Endothelial cell (in vitro differentiated cells): ENCODE measurements around the gene FN1. TPM values are rescaled to one million over a fixed set of nuclear protein-coding genes. Genes with fewer than 3 reads are reported as not detected.
A peak's percentile ranks its signal among the peaks of the same experiment; 100 is the strongest.

ENCODE experiments used
- DNase-seq: peaks from one replicate; pipeline ENCODE4 v3.0.0; 2021; ENCODE audit warnings: low spot score
- H3K27ac Mint-ChIP-seq: one replicate; pipeline ENCODE4 v1.8.0; 2021; ENCODE audit warnings: mixed read lengths, inconsistent platforms; ENCODE audit not compliant: unreplicated experiment
- H3K27me3 Mint-ChIP-seq: one replicate; pipeline ENCODE4 v1.8.0; 2021; ENCODE audit warnings: mild to moderate bottlenecking, moderate library complexity, mixed read lengths, inconsistent platforms; ENCODE audit not compliant: unreplicated experiment
- H3K36me3 Mint-ChIP-seq: one replicate; pipeline ENCODE4 v1.8.0; 2021; ENCODE audit warnings: mild to moderate bottlenecking, low read depth, mixed read lengths, inconsistent platforms; ENCODE audit not compliant: unreplicated experiment
- H3K4me1 Mint-ChIP-seq: one replicate; pipeline ENCODE4 v1.8.0; 2021; ENCODE audit warnings: mild to moderate bottlenecking, mixed read lengths, inconsistent platforms; ENCODE audit not compliant: unreplicated experiment
- H3K4me3 Mint-ChIP-seq: one replicate; pipeline ENCODE4 v1.8.0; 2021; ENCODE audit warnings: mild to moderate bottlenecking, mixed read lengths, inconsistent platforms; ENCODE audit not compliant: unreplicated experiment
- H3K9me3 Mint-ChIP-seq: one replicate; pipeline ENCODE4 v1.8.0; 2021; ENCODE audit warnings: mixed read lengths, inconsistent platforms; ENCODE audit not compliant: unreplicated experiment
- CTCF ChIP-seq: fragments of 200-600 bp; sonication (generic); IDR thresholded peaks from one replicate; pipeline ENCODE4 v1.5.0; 2021; ENCODE audit warnings: antibody characterized with exemption; ENCODE audit not compliant: unreplicated experiment
- total RNA-seq: library from RNA; stranded (reverse); fragmentation: NEBNext Ultra II Directional; extraction: Animal tissue kit (Norgen Biotek cat#: 25700); gene quantifications from one replicate; pipeline ENCODE4 v1.2.1, GENCODE V29; 2021; ENCODE audit not compliant: unreplicated experiment

The FN1 gene
- total RNA-seq, 1 donor from 2014 or later: 1,159 TPM

GRCh38 chr2:215442401-215442787, 6.5 kb upstream of the FN1 start:
- no peak for DNase-seq
- H3K36me3 Mint-ChIP-seq: no peaks in the 10 kb centered on the region
- H3K4me3 Mint-ChIP-seq: no peak overlapping the region
- no peaks in the 10 kb centered on the region for H3K9me3 Mint-ChIP-seq
- no peaks in the 10 kb centered on the region for H3K27me3 Mint-ChIP-seq
- peaks cover 16% of the 10 kb centered on the region for H3K4me1 Mint-ChIP-seq
- TF ChIP-seq CTCF: no peak
- H3K27ac Mint-ChIP-seq: no peak overlapping the region

GRCh38 chr2:215441560-215442400, 5.9 kb upstream of the FN1 start:
- Mint-ChIP-seq H3K27me3 (no peaks in the 10 kb centered on the region), H3K36me3 (no peaks in the 10 kb centered on the region), H3K4me1 (peaks cover 20% of the 10 kb centered on the region), H3K4me3 (no peak overlapping the region), H3K27ac (no peak overlapping the region), H3K9me3 (no peaks in the 10 kb centered on the region)
- no peak for DNase-seq
- no peak for TF ChIP-seq CTCF

GRCh38 chr2:215439980-215440512, 4.2 kb upstream of the FN1 start:
- Mint-ChIP-seq H3K27ac (no peak overlapping the region), H3K4me3 (no peak overlapping the region), H3K27me3 (peaks cover 9% of the 10 kb centered on the region), H3K9me3 (no peaks in the 10 kb centered on the region), H3K4me1 (peaks cover 24% of the 10 kb centered on the region), H3K36me3 (peaks cover 4% of the 10 kb centered on the region)
- TF ChIP-seq CTCF: no peak
- no peak for DNase-seq

- TF ChIP-seq CTCF: no peak
- Mint-ChIP-seq H3K4me3 (no peak overlapping the region), H3K36me3 (peaks cover 9% of the 10 kb centered on the region), H3K27me3 (peaks cover 9% of the 10 kb centered on the region), H3K9me3 (no peaks in the 10 kb centered on the region), H3K4me1 (peaks cover 30% of the 10 kb centered on the region), H3K27ac (no peak overlapping the region)
- DNase-seq: no peak
These were observed 3.5 kb upstream of the FN1 start for GRCh38 chr2:215439404-215439803.

GRCh38 chr2:215437614-215438013, 1.7 kb upstream of the FN1 start:
- no peak for TF ChIP-seq CTCF
- DNase-seq: no peak
- peak overlapping the region; percentile 98 for H3K27ac Mint-ChIP-seq
- peaks cover 18% of the 10 kb centered on the region for H3K36me3 Mint-ChIP-seq
- H3K4me3 Mint-ChIP-seq: peak overlapping the region; percentile 91
- H3K9me3 Mint-ChIP-seq: no peaks in the 10 kb centered on the region
- H3K4me1 Mint-ChIP-seq: peaks cover 41% of the 10 kb centered on the region
- peaks cover 9% of the 10 kb centered on the region for H3K27me3 Mint-ChIP-seq
